H1 (cell line): ENCODE results near the gene FGF1. TPM values are rescaled to one million over a fixed set of nuclear protein-coding genes. Genes with fewer than 3 reads are reported as not detected.

ENCODE experiments used
- ASH2L ChIP-seq: fragments of 200-600, 300-600 bp; sonication (generic); IDR thresholded peaks from one replicate; pipeline ENCODE4 v1.7.1; 2017; ENCODE audit warnings: low read length
- JUND ChIP-seq: IDR thresholded peaks from 2 replicates; pipeline ENCODE4 v1.6.1; 2011; ENCODE audit warnings: mild to moderate bottlenecking, improper control_type of control experiment, low read length
- POLR2A ChIP-seq, 2 experiments: IDR thresholded peaks; 1 replicate in 1 of 2; 2 replicates in 1 of 2; pipeline ENCODE4 v1.6.1; 2011; ENCODE audit warnings: low read depth in 2 of 2, low read length in 2 of 2, mild to moderate bottlenecking in 2 of 2; ENCODE audit errors: control extremely low read depth in 1 of 2
- SP4 ChIP-seq: IDR thresholded peaks from 2 replicates; pipeline ENCODE4 v1.6.1; 2012; ENCODE audit warnings: low read length, inconsistent platforms
- polyA plus RNA-seq, 7 experiments: library from polyadenylated mRNA; depleted of rRNA in 3 of 7; stranded (reverse) in 5 of 7; unstranded in 2 of 7; fragments of >200 nt in 5 of 7; fragments of 200-250 nt in 2 of 7; gene quantifications; 1 replicate in 5 of 7; 2 replicates in 1 of 7; 4 replicates in 1 of 7; pipeline versions ENCODE4 v1.2.1 to v1.2.3, GENCODE V29; 2011 to 2013; ENCODE audit warnings: missing spikeins in 2 of 7, mixed read lengths in 2 of 7
- total RNA-seq: library from RNA; stranded (reverse); fragmentation: NEBNext Ultra II Directional; extraction: Animal tissue kit (Norgen Biotek cat#: 25700); gene quantifications from 2 replicates; pipeline ENCODE4 v1.2.1, GENCODE V29; 2021

FGF1 gene
- total and polyA plus RNA-seq, 2 of the 8 experiments (the other 6 are each of a cell fraction or from before 2014, with no cell fraction given), result 0.30 to 0.50 TPM

DNA sequence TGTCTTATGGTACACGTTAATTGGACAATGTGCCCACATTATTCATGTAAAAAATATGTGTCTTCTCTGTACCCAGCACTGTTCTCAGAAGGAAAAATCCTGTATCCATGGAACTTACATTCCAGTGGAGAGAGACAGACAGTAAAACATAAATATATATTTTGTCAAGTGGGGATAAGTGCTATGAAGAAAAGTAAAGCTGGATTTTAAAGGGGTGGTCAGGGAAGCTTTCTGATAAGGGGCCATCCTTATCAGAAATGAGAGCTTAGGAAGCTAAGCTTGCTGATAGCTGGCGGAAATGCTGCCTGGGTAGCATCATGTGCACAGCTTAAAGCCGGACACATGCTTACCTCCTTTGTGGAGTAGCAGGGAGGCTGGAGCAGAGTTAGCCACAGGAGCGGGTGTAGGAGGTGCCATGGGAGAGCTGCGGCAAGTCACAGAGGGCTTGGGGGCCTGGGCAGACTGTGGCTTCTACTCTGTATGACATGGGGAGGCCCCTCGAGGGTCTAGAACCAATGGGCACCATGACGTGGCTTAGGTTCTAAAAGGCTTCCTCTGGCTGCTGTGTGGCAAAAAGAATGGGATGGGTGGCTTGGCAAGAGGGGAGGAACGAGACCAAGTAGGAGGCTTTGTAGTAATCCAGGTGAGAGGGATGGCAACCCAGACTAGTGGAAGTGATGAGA, 141.7 kb downstream of the FGF1 start (continued):
- TF ChIP-seq ASH2L (no peak), SP4 (no peak), POLR2A (IDR thresholded peaks at IDR 0.05; ENCODE audit: control extremely low read depth in 1 of 2, low read depth in 2 of 2, low read length in 2 of 2) (no peak), JUND (no peak)
